HCT116 (cell line): ENCODE results near the gene CELA2B.

Source experiments
- CEBPB ChIP-seq: IDR thresholded peaks from 2 replicates; pipeline ENCODE4 v1.6.1; 2012; ENCODE audit warnings: low read depth
- EGR1 ChIP-seq: IDR thresholded peaks from 2 replicates; pipeline ENCODE4 v1.6.1; 2012; ENCODE audit warnings: low read depth
- EZH2 ChIP-seq: fragments of 200-600 bp; sonication (generic); IDR thresholded peaks from 2 replicates; pipeline ENCODE4 v1.6.1; 2017; ENCODE audit warnings: antibody characterized with exemption, mixed run types
- JUND ChIP-seq: IDR thresholded peaks from 2 replicates; pipeline ENCODE4 v1.6.1; 2012
- MAX ChIP-seq: IDR thresholded peaks from 2 replicates; pipeline ENCODE4 v1.6.1; 2012
- POLR2A ChIP-seq: IDR thresholded peaks from 2 replicates; pipeline ENCODE4 v1.7.0; 2011; ENCODE audit warnings: borderline replicate concordance; ENCODE audit not compliant: insufficient read depth, insufficient read length; ENCODE audit errors: extremely low read depth
- POLR2AphosphoS5 ChIP-seq: IDR thresholded peaks from 2 replicates; pipeline ENCODE4 v1.6.1; 2011; ENCODE audit warnings: mild to moderate bottlenecking, low read depth, low read length, moderate library complexity
- RAD21 ChIP-seq: IDR thresholded peaks from 2 replicates; pipeline ENCODE4 v1.6.1; 2012; ENCODE audit warnings: low read depth, mild to moderate bottlenecking
- SIN3A ChIP-seq: IDR thresholded peaks from 2 replicates; pipeline ENCODE4 v1.6.1; 2012; ENCODE audit warnings: low read depth
- SP1 ChIP-seq: IDR thresholded peaks from 2 replicates; pipeline ENCODE4 v1.6.1; 2012; ENCODE audit warnings: low read depth
- SRF ChIP-seq: IDR thresholded peaks from 2 replicates; pipeline ENCODE4 v1.6.1; 2012; ENCODE audit warnings: low read depth
- YY1 ChIP-seq: IDR thresholded peaks from 2 replicates; pipeline ENCODE4 v1.6.1; 2011; ENCODE audit warnings: low read length, low read depth, moderate library complexity, mild to moderate bottlenecking; ENCODE audit not compliant: insufficient replicate concordance; ENCODE audit errors: extremely low read depth
- TF ChIP-seq, protein P1 (sequence below), 3 experiments: fragments of 200-600 bp in 1 of 3; sonication (generic) in 1 of 3; IDR thresholded peaks in 2 of 3; conservative IDR thresholded peaks in 1 of 3; 2 replicates each; pipeline ENCODE4 v1.5.1; 2012 to 2017; ENCODE audit warnings: low read depth in 2 of 3, low read length in 2 of 3, antibody characterized with exemption in 1 of 3, borderline replicate concordance in 1 of 3, control low read depth in 1 of 3, mild to moderate bottlenecking in 1 of 3, mixed read lengths in 1 of 3, mixed run types in 1 of 3, moderate library complexity in 1 of 3; ENCODE audit not compliant: insufficient read depth in 1 of 3

GRCh38 chr1:15493869-15494390, 18.0 kb downstream of the CELA2B start:
- TF ChIP-seq MAX (no peak), RAD21 (no peak), POLR2AphosphoS5 (no peak), SP1 (no peak), YY1 (no peak), SRF (no peak), EGR1 (no peak), CEBPB (no peak), POLR2A (no peak), SIN3A (no peak), EZH2 (no peak), JUND (no peak)
- TF ChIP-seq, protein P1, sequence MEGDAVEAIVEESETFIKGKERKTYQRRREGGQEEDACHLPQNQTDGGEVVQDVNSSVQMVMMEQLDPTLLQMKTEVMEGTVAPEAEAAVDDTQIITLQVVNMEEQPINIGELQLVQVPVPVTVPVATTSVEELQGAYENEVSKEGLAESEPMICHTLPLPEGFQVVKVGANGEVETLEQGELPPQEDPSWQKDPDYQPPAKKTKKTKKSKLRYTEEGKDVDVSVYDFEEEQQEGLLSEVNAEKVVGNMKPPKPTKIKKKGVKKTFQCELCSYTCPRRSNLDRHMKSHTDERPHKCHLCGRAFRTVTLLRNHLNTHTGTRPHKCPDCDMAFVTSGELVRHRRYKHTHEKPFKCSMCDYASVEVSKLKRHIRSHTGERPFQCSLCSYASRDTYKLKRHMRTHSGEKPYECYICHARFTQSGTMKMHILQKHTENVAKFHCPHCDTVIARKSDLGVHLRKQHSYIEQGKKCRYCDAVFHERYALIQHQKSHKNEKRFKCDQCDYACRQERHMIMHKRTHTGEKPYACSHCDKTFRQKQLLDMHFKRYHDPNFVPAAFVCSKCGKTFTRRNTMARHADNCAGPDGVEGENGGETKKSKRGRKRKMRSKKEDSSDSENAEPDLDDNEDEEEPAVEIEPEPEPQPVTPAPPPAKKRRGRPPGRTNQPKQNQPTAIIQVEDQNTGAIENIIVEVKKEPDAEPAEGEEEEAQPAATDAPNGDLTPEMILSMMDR (IDR thresholded peaks at IDR 0.05 in 2 of 3, conservative IDR thresholded peaks at IDR 0.05 in 1 of 3; ENCODE audit: borderline replicate concordance in 1 of 3, insufficient read depth in 1 of 3, low read depth in 2 of 3, low read length in 2 of 3): no peak
